NCI-H69 (cell line): ENCODE results near the gene CCDC171.
A peak's percentile ranks its signal among the peaks of the same experiment; 100 is the strongest.
"Not testable (repeated sequence)": the region's sequence is repeated elsewhere in the genome, so short reads cannot be mapped to it uniquely, and the experiment has no call there.

Experiments
- DNase-seq: peaks from one replicate; lab custom pipeline; 2025; lab: John Stamatoyannopoulos, UW

Gene CCDC171

DNA sequence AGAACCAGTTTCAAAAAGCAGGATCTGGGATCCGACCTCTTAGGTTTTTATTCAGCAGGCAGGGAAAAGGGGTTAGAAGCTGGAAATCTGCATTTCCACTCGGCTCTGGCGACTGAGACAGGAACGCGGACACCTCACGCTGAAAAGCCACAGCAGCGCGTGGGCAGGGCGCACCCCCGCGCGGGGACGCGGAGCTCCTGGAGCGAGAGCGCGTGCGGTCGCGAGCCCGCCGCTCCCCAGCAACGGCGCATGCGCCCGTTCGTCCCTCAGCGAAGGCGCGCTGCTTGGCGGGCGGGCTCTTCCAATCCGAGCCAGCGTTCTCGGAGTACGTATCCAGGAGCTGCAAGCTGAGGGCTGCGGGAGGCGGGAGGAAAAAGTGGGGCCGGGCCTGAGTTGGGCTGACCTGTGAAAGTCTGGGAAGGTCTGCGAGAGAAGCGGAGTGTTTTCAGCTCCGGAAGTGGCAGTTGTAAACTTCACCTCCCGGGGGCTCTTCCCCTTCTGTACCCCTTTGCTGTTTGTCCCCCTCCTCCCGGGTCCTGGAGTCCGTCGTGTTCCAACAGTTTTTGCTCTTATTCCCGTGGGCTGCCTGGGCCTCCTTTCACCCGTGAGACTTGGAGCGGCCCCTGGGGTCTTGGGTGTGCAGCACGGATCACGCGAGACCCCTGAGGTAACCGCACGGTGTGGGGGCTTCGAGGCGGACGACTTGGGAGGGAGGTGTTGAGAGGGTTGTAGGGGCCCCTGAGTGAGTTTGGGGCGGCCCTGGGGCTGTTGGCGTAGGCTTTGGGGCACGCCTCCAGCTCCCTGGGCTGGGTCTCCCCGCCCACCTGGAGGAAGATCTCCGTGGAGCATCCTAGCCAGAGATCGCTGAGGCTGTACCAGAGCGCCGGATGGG, at the start of gene CCDC171:
Gene CCDC171, plus strand, starts transcription at position 408 of the 892 bp plus-strand sequence. CDS start 11,046 bp downstream, outside the sequence.
- peak; percentile 99 for DNase-seq

GRCh38 chr9:15505921-15506320, 46.9 kb upstream of the CCDC171 start:
- DNase-seq: no peak

- peak; percentile 86 for DNase-seq
These were observed 42.7 kb upstream of the CCDC171 start for GRCh38 chr9:15509931-15510788.

DNA sequence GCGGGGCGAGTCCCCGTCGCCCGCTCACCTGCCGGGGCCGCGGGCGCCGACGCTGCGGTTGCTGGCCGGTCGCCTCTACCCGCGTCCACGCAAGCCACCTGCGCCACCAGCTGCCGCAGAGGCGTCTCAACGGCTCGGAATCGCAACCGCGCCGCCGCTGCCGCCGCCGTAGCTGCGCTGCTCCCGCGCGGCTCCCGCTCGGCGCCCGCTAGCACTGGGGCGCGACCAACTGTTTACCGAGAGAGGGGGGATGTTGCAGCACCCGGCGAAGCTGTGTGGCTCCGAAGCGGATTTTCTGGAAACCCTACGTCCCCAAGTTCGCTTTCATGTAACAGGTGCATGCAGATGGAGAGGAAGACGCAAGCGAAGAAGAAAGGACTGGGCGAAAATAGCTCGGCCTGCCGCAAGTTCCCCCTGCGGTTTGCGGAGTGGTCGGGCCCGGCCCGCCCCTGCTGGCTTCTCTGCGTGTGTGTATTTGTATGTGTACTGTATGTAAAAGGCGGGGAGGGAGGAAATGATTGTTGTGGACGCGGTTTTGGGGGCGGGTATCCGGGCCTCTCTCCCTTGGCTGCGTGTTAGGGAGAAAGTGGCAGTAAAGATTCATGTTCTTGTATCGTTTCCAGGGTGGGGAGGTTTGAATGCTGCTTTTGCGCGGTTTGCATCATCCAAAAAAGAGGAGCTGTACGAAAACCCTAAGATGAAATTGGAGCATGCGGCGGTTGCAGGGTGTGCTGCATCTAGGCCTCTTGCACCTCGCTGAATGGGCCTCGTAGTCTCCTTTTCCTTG, 41.9 kb upstream of the CCDC171 start, which contains the start of gene PSIP1:
Gene PSIP1, minus strand, starts transcription at position 182 of the 787 bp plus-strand sequence. CDS start 782 bp downstream, outside the sequence.
- DNase-seq: peak; percentile 97

DNA sequence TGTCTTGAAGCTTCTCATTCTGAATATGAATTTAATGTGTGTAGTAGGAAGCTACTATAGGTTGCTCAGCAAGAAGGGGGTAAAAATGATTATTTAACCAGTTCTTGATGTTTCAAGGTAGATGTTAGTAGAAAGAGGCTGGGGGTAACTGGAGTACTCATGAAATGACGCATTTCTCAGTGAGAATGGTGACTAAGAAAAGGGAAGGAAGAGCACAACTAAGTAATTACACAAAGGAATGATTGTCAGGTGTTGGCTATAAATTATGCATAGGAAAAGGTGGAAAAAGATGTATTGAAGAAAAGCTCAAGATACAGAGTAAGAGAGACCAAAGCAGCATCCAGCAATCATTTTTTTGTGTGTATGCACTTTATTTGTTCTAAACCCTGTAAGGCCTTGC, 40.6 kb upstream of the CCDC171 start:
- DNase-seq: peak; percentile 67

GRCh38 chr9:15512889-15513288, 40.0 kb upstream of the CCDC171 start:
- peak; percentile 89 for DNase-seq

GRCh38 chr9:15513335-15513734, 39.5 kb upstream of the CCDC171 start:
- DNase-seq: peak; percentile 88

DNA sequence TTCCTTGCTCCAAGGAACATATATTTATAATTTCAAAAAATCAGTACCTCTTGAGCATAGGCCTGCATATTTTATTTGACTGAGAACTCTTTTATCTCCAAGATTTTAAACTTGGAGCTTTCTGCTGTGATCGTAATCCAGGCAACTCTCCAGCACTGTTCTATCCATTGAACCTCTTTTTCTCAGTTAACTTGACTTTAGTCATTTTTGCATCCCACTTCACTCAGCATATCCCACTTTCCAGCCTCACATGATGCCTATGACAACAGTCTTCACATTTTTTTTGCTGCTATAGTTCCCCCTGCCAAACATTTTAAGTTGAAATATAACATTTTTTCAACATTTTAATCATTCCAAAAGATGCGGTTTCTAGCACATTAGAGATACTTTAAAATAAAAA, 33.0 kb upstream of the CCDC171 start:
- no peak for DNase-seq

- DNase-seq: no peak
These were observed 31.6 kb upstream of the CCDC171 start for GRCh38 chr9:15521254-15521653.

DNA sequence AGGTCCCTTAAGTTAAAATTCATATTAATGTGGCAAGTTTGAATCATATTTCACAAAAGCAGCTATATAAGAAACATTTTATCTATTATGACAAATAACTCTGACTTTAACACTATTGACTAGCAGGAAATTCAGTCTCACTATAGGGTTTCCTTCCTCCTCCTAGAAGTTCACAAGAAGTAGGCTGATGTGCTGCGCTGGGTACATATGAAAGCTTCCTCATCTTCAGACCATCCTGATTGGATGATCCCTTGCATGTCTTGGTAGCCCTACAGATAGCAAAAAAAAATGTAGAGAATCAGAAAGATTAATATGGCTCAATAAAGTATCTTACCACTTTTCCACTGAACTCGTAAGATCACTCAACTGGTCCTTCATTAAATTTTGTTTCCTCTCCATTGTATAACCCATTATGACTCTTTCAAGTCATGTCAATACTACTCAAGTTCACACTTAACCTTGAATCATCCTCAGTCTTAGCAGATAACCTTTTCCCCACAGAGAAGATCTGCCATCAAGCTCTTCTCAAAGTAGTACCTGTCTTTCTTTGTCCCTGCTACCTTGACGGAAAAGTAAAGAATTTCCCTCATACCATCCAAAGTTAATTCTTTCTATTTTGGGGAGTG, 30.6 kb upstream of the CCDC171 start:
- no peak for DNase-seq

- DNase-seq: no peak
These were observed 27.9 kb upstream of the CCDC171 start for GRCh38 chr9:15524845-15525455.

DNA sequence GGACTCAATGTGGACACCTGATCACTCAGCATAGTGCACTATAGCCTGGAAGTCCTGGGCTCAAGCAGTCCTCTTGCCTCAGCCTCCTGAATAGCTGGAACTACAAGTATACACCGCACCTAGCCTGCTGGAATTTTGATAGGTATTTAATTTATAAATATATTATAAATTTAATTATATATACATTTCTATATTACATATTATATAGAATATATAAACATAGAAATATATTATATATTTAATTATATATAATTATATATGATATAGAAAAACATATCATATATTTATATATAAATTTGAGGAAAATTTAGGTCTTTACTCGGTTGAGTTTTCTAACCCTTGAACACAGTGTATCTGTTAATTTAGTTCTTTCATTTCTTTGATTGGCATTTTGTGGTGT, 26.9 kb upstream of the CCDC171 start:
- DNase-seq: no peak

DNA sequence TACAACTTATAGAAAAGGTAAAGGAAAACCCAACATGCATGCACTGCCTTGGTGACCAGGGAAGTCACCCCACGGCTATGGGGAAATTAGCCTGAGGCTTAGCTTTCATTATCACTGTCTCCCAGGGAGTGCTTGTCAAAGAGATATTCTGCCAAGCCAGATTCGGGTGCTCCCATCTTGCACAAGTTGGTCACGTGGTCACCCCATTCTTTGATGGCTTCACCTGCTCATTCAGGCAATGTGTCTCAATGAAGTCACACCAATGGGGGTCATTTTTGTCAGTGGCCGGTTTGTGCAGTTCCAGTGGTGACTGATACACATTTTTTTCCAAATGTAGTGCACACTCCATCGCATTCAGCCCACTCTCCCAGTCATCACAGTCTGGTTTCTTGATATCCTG, 25.8 kb upstream of the CCDC171 start:
- DNase-seq: not testable (repeated sequence)

- DNase-seq: no peak
These were observed 23.1 kb upstream of the CCDC171 start for GRCh38 chr9:15529566-15530324.

DNA sequence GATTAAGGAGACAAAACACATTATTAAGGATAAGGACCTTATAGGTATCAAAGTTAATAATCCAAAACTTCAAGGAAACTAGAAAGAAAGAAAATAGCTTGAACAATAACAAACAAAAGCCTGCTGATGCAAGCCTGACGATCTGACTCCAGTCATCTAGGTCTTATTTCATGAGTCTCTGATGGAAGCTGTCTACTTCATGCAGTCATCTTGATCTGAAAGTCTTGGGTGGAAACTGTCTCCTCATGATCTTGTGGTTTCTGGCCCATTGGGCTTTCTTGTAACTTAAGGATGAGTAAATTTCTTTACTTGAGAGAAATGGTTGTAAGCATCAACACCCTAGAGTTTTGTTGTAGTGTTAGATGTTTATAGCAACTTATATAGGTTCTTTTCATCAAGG, 21.5 kb upstream of the CCDC171 start:
- no peak for DNase-seq

GRCh38 chr9:15541872-15542271, 11.0 kb upstream of the CCDC171 start:
- no peak for DNase-seq

- DNase-seq: no peak
These were observed 10.2 kb upstream of the CCDC171 start for GRCh38 chr9:15542624-15543023.

DNA sequence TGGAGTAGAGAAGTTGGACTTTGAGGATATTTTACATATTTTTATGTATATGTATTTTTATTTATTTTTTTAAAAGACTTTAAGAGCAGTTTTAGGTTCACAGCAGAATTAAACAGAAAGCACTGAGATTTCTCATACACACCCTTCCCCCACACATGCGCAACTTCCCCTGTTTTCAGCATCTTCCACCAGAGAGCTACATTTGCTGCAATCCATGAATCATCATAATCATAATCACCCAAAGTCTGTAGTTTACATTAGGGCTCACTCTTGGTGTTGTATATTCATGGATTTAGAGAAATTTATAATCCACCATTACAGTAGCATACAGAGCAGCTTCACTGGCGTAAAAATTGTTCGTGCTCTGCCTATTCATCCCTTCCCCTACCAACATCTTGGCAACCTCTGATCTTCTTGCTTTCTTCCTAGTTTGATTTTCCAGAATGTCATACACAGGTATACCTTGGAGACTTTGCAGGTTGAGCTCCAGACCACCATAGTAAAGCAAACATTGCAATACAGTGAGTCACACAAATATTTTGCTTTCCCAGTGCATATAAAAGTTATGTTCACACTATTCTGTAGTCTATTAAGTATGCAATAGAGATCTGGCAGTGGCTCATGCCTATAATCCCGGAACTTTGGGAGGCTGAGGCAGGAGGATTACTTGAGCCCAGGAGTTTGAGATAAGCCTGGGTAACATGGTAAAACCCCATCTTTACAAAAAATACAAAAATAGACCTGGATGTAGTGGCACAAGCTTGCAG, 9.6 kb upstream of the CCDC171 start:
- DNase-seq: no peak

DNA sequence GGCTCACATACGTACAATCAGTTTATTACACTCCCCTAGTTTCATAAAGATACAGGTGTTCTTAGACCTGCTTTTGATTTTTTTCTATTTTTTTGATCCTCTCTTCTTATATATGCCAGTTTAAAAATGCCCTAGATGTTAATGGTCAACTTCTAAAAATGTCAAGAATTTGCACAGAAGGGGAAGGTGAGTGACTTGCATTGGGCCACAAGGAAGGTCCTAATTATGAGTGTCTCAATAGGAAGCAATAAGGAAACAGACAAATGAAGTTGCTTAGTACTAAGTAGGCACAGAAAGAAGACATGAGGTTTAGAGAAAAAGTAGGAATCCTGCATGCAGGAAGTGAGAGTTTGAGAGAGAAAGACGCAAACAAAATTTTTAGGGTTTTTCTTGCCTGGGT, 3.2 kb upstream of the CCDC171 start:
- no peak for DNase-seq

DNA sequence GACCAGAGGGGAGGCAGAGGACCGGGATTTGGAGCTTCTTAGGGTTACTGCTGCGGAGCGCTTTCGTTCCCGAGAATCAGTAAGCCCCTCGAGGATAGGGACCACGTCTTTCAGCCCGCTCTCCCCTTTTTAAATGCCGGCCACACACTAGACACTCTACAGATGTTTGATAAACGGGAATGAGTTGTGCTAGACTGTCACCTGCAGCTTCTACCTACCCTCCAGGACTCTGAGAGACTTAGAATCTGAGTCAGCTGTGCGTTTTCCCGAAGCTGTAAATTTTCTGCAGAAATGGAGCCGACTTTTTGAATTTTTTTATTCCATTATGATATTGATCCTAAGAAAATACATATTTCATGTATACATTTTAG, 670 bp downstream of the CCDC171 start:
- DNase-seq: no peak
